Colon (tissue), 2 donors: Measurements from ENCODE around the gene BIRC7.
"Not testable (repeated sequence)": the region's sequence is repeated elsewhere in the genome, so short reads cannot be mapped to it uniquely, and the experiment has no call there.

Experiments
- FAIRE-seq: peaks from 2 replicates; lab custom pipeline; 2012; peaks lifted over from hg19 to GRCh38; lab: Jason Lieb, UNC
- donor health status: control.
- donor health status: control.

Gene BIRC7

GRCh38 chr20:63248835-63249591, 13.3 kb downstream of the BIRC7 start:
- FAIRE-seq = no peak

- FAIRE-seq = no peak
Observed at GRCh38 chr20:63249891-63250290, 14.2 kb downstream of the BIRC7 start.

- FAIRE-seq = not testable (repeated sequence)
Observed at GRCh38 chr20:63251350-63251749, 15.6 kb downstream of the BIRC7 start.

- no peak for FAIRE-seq
Observed at GRCh38 chr20:63252284-63252711, 16.6 kb downstream of the BIRC7 start.

GRCh38 chr20:63253065-63253437, 17.3 kb downstream of the BIRC7 start:
- no peak for FAIRE-seq

- FAIRE-seq = no peak
Observed at GRCh38 chr20:63253438-63254231, 17.9 kb downstream of the BIRC7 start.

GRCh38 chr20:63254232-63254605, 18.5 kb downstream of the BIRC7 start, which contains the start of gene NKAIN4:
Gene NKAIN4 (minus strand): TSS chr20:63254463. CDS start chr20:63254450, 13 bp downstream.
- FAIRE-seq = no peak

- FAIRE-seq = no peak
Observed at GRCh38 chr20:63254606-63255384, 19.1 kb downstream of the BIRC7 start.

- FAIRE-seq = no peak
Observed at GRCh38 chr20:63255931-63256704, 20.4 kb downstream of the BIRC7 start.

- FAIRE-seq = no peak
Observed at GRCh38 chr20:63256954-63257353, 21.2 kb downstream of the BIRC7 start.

GRCh38 chr20:63257629-63258028, 21.9 kb downstream of the BIRC7 start:
- no peak for FAIRE-seq

GRCh38 chr20:63258781-63259180, 23.1 kb downstream of the BIRC7 start:
- FAIRE-seq = no peak

GRCh38 chr20:63259734-63260460, 24.2 kb downstream of the BIRC7 start:
- no peak for FAIRE-seq

GRCh38 chr20:63260521-63260920, 24.8 kb downstream of the BIRC7 start:
- no peak for FAIRE-seq

- FAIRE-seq = no peak
Observed at GRCh38 chr20:63261060-63261794, 25.5 kb downstream of the BIRC7 start.

- FAIRE-seq = no peak
Observed at GRCh38 chr20:63261795-63262528, 26.3 kb downstream of the BIRC7 start.

- no peak for FAIRE-seq
Observed at GRCh38 chr20:63262836-63263235, 27.1 kb downstream of the BIRC7 start.

- no peak for FAIRE-seq
Observed at GRCh38 chr20:63264000-63264399, 28.3 kb downstream of the BIRC7 start.

- no peak for FAIRE-seq
Observed at GRCh38 chr20:63264519-63264918, 28.8 kb downstream of the BIRC7 start.
